KMS-11 (cell line): ENCODE data around the gene RPRD2.

ENCODE experiments used
- H2AFZ ChIP-seq: fragments of 200-600 bp; sonication (generic); 2 replicates; pipeline ENCODE4 v1.6.1; 2016; ENCODE audit warnings: antibody characterized with exemption, mixed run types, low read depth
- H3K27ac ChIP-seq: fragments of 200-600 bp; sonication (generic); 2 replicates; pipeline ENCODE4 v1.6.1; 2016; ENCODE audit warnings: mild to moderate bottlenecking, mixed run types
- H3K27me3 ChIP-seq: fragments of 200-600 bp; sonication (generic); 2 replicates; pipeline ENCODE4 v1.6.1; 2017; ENCODE audit warnings: mild to moderate bottlenecking, low read depth, mixed run types, moderate library complexity; ENCODE audit not compliant: insufficient read depth
- H3K36me3 ChIP-seq: fragments of 200-600 bp; sonication (generic); 2 replicates; pipeline ENCODE4 v1.6.1; 2017; ENCODE audit warnings: mild to moderate bottlenecking, mixed run types; ENCODE audit not compliant: insufficient read depth
- H3K4me1 ChIP-seq: fragments of 200-600 bp; sonication (generic); 2 replicates; pipeline ENCODE4 v1.6.1; 2016; ENCODE audit warnings: mild to moderate bottlenecking, low read depth, mixed run types; ENCODE audit not compliant: poor library complexity, severe bottlenecking
- H3K4me2 ChIP-seq: fragments of 200-600 bp; sonication (generic); 2 replicates; pipeline ENCODE4 v1.7.0; 2016; ENCODE audit warnings: mild to moderate bottlenecking, mixed run types
- H3K4me3 ChIP-seq: fragments of 200-600 bp; sonication (generic); IDR thresholded peaks from 2 replicates; pipeline ENCODE4 v1.6.1; 2017; ENCODE audit warnings: low read depth, low read length, mixed read lengths; ENCODE audit not compliant: insufficient read depth
- H3K79me2 ChIP-seq: fragments of 200-600 bp; sonication (generic); 2 replicates; pipeline ENCODE4 v1.6.1; 2016; ENCODE audit warnings: low read depth, mixed run types; ENCODE audit not compliant: insufficient read depth
- H3K9ac ChIP-seq: fragments of 200-600 bp; sonication (generic); 2 replicates; pipeline ENCODE4 v1.6.1; 2016; ENCODE audit warnings: mild to moderate bottlenecking, mixed run types
- H4K20me1 ChIP-seq: fragments of 200-600 bp; sonication (generic); 2 replicates; pipeline ENCODE4 v1.6.1; 2016; ENCODE audit warnings: mild to moderate bottlenecking, mixed run types; ENCODE audit not compliant: insufficient read depth
- TF ChIP-seq, protein P1 (sequence below): fragments of 200-600 bp; sonication (generic); conservative IDR thresholded peaks from 2 replicates; pipeline ENCODE4 v1.6.1; 2017; ENCODE audit warnings: low read depth, mild to moderate bottlenecking, antibody characterized with exemption, low read length, moderate library complexity, mixed read lengths

Gene RPRD2

DNA sequence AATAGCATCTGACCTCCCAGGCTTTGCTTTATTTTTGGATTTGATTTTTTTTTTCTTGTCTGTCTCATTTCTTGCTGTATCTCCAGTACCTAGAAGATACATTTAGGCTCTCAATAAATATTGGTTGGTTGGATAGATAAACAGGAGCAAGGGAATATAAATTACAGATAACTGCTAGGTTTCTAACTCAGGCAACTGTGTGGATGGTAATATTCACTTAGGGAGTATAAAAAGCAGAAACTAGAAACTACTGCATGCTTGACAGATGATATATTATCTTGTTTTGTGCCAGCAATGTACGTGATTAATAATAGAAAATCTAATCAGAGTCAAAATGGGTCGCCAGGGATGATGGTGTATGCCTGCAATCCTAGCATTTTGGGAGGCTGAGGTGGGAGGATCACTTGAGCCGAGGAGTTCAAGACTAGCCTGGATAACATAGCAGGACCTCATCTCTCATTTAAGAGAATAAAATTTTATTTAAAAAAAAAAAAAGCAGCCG is 92.2 kb downstream of the RPRD2 start:
- no peak overlapping the region for H3K4me2 ChIP-seq
- H3K79me2 ChIP-seq, result peaks cover 10% of the 10 kb centered on the region; the same call in 1 of the 2 replicates
- H3K4me3 ChIP-seq, result no peak overlapping the region
- no peaks in the 10 kb centered on the region for H4K20me1 ChIP-seq
- H3K9ac ChIP-seq, result no peak overlapping the region
- H2AFZ ChIP-seq, result no peak overlapping the region
- no peaks in the 10 kb centered on the region for H3K4me1 ChIP-seq
- H3K36me3 ChIP-seq, result peaks cover 13% of the 10 kb centered on the region; the same call in 1 of the 2 replicates
- H3K27ac ChIP-seq, result no peak overlapping the region
- TF ChIP-seq, protein P1, sequence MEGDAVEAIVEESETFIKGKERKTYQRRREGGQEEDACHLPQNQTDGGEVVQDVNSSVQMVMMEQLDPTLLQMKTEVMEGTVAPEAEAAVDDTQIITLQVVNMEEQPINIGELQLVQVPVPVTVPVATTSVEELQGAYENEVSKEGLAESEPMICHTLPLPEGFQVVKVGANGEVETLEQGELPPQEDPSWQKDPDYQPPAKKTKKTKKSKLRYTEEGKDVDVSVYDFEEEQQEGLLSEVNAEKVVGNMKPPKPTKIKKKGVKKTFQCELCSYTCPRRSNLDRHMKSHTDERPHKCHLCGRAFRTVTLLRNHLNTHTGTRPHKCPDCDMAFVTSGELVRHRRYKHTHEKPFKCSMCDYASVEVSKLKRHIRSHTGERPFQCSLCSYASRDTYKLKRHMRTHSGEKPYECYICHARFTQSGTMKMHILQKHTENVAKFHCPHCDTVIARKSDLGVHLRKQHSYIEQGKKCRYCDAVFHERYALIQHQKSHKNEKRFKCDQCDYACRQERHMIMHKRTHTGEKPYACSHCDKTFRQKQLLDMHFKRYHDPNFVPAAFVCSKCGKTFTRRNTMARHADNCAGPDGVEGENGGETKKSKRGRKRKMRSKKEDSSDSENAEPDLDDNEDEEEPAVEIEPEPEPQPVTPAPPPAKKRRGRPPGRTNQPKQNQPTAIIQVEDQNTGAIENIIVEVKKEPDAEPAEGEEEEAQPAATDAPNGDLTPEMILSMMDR, result no peak
- H3K27me3 ChIP-seq, result no peaks in the 10 kb centered on the region

DNA sequence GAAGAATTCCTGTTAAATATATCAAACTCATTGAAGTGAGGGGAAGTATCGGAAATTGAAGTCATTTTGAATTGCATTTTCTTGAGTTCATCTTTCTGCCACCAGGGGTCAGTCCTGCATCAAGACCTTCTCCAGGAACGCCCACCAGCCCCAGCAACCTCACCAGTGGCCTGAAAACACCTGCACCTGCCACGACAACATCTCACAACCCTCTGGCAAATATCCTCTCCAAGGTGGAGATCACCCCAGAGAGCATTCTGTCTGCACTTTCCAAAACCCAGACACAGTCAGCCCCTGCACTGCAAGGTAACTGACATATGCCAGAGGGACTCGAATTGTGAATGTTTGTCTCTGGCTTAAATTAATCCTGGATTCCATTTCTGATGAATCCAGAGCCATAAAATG is 100.5 kb downstream of the RPRD2 start:
- H3K9ac ChIP-seq, result no peak overlapping the region
- H4K20me1 ChIP-seq, result no peaks in the 10 kb centered on the region
- H3K27ac ChIP-seq, result no peak overlapping the region
- H3K4me2 ChIP-seq, result no peak overlapping the region
- H2AFZ ChIP-seq, result no peak overlapping the region
- TF ChIP-seq, protein P1, result peak; percentile 100
- no peaks in the 10 kb centered on the region for H3K79me2 ChIP-seq
- H3K4me3 ChIP-seq, result no peak overlapping the region
- H3K27me3 ChIP-seq, result no peaks in the 10 kb centered on the region
- H3K36me3 ChIP-seq, result peaks cover 6% of the 10 kb centered on the region; the same call in 1 of the 2 replicates
- peaks cover 10% of the 10 kb centered on the region for H3K4me1 ChIP-seq

DNA sequence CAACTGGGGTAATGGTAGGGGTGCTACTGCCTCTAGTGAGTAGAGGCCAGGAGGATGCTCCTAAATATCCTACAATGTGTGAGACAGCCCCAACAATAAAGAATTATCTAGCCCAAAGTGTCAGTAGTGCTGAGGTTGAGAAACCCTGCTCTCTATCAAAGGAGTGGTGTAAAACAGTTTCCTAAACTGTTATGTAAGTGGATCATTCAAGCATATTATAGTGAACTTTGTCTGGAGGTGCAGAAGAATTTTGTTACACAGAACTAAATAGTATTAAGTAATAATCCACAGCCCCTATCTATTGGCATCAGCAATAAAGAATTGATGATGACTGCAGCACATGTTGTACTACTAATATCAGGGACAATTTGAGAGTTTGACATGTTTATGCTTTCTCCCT is 103.0 kb downstream of the RPRD2 start:
- H3K4me3 ChIP-seq, result no peak overlapping the region
- H3K27ac ChIP-seq, result no peak overlapping the region
- peaks cover 12% of the 10 kb centered on the region; the same call in 1 of the 2 replicates for H3K36me3 ChIP-seq

DNA sequence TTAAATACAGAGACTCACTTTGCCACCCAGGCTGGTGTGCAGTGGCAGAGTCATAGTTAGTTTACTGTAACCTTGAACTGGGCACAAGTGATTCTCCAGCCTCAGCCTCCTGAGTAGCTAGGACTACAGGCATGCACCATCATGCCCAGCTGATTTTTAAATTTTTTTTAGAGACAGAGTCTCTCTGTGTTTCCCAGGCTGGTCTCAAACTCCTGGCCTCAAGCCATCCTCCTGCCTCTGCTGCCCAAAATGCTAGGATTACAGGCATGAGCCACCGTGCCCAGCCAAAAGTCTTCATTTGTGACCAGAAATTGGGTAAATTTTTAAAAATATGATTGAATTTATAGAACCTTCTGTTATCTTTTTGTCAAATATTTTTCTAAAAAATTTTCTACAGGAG is 105.3 kb downstream of the RPRD2 start:
- Histone ChIP-seq H3K4me3 (no peak overlapping the region), H3K9ac (no peak overlapping the region), H3K4me1 (peaks cover 7% of the 10 kb centered on the region), H4K20me1 (no peaks in the 10 kb centered on the region), H3K79me2 (no peaks in the 10 kb centered on the region), H3K4me2 (no peak overlapping the region), H2AFZ (no peak overlapping the region), H3K27ac (no peak overlapping the region), H3K36me3 (peaks cover 12% of the 10 kb centered on the region; the same call in 1 of the 2 replicates), H3K27me3 (no peaks in the 10 kb centered on the region)
- TF ChIP-seq, protein P1, result no peak

More for the DNA sequence above, 103.0 kb downstream of the RPRD2 start:
- H3K9ac ChIP-seq, result no peak overlapping the region
- H2AFZ ChIP-seq, result no peak overlapping the region
- H3K79me2 ChIP-seq, result no peaks in the 10 kb centered on the region
- TF ChIP-seq, protein P1, result no peak
- peaks cover 10% of the 10 kb centered on the region for H3K4me1 ChIP-seq
- H4K20me1 ChIP-seq, result no peaks in the 10 kb centered on the region
- H3K4me2 ChIP-seq, result no peak overlapping the region
- H3K27me3 ChIP-seq, result no peaks in the 10 kb centered on the region
